ENCODE results near the gene IGSF21. TPM values are rescaled to one million over a fixed set of nuclear protein-coding genes. Genes with fewer than 3 reads are reported as not detected.

The IGSF21 gene
- total and polyA plus RNA-seq, 2 donors (not counting 3 experiments of a cell fraction or from before 2014, with no cell fraction given), result not detected

DNA sequence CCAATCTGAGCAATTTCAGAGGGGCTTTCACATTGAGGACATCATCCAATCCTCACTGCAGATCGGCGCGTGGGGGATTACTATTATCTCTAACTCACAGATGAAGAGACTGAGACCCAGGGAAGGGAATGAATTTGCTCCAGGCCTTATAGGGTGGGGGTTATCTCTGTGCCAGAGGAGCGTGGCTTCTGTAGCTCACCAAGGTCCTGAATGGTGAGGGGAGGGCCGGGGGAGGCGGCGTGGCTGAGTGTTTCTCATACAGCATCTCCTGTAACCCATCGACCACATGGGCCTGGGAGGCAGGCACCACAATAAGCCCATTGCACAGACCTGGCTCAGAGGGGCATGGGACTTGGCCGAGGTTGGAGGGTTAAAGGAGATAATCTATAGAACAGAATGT, 230.2 kb downstream of the IGSF21 start:
- Histone ChIP-seq H3K4me2 (ENCODE audit: insufficient read depth, low read length) (no peak overlapping the region), H3K9me3 (replicated peaks; ENCODE audit: control insufficient read depth, insufficient read depth, low read length) (no peaks in the 10 kb centered on the region), H3K36me3 (ENCODE audit: control insufficient read depth in 2 of 2, extremely low read depth in 1 of 2, insufficient read depth in 2 of 2, low read length in 2 of 2) (no peaks in the 10 kb centered on the region), H4K20me1 (replicated peaks; ENCODE audit: control insufficient read depth, extremely low read depth, insufficient read depth, low read length) (no peaks in the 10 kb centered on the region), H3K4me1 (ENCODE audit: control insufficient read depth, extremely low read depth, insufficient read depth, low read length) (no peaks in the 10 kb centered on the region), H3K79me2 (ENCODE audit: control insufficient read depth, insufficient read depth, low read length) (no peaks in the 10 kb centered on the region), H3K9ac (replicated peaks; ENCODE audit: extremely low read depth, insufficient read depth, low read length) (no peak overlapping the region), H3K27ac (ENCODE audit: insufficient read depth, low read depth, low read length) (no peak overlapping the region), H3K9me1 (replicated peaks; ENCODE audit: control insufficient read depth, extremely low read depth, insufficient read depth, low read length) (no peaks in the 10 kb centered on the region), H3K4me3 (replicated peaks in 1 of 3; ENCODE audit: insufficient read depth in 1 of 3, low read depth in 1 of 3, low read length in 3 of 3) (no peak overlapping the region), H2AFZ (ENCODE audit: low read depth, low read length) (no peak overlapping the region), H3K27me3 (ENCODE audit: control insufficient read depth in 2 of 2, insufficient read depth in 2 of 2, low read length in 2 of 2) (no peaks in the 10 kb centered on the region)
- no peak for FAIRE-seq
- no peak for TF ChIP-seq JUN (IDR thresholded peaks at IDR 0.05; ENCODE audit: borderline replicate concordance, insufficient read depth, insufficient read length, low read depth)
- TF ChIP-seq POLR2AphosphoS5 (IDR thresholded peaks at IDR 0.05; ENCODE audit: insufficient read depth, low read depth, low read length), result no peak
- no peak for TF ChIP-seq MYC (IDR thresholded peaks at IDR 0.05; ENCODE audit: low read depth, low read length)
- no peak for TF ChIP-seq POLR2A (IDR thresholded peaks at IDR 0.05; ENCODE audit: low read depth, low read length)
- TF ChIP-seq, protein P1, sequence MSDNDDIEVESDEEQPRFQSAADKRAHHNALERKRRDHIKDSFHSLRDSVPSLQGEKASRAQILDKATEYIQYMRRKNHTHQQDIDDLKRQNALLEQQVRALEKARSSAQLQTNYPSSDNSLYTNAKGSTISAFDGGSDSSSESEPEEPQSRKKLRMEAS (IDR thresholded peaks at IDR 0.05; ENCODE audit: insufficient read depth, insufficient read length), result no peak
- TF ChIP-seq, protein P2, sequence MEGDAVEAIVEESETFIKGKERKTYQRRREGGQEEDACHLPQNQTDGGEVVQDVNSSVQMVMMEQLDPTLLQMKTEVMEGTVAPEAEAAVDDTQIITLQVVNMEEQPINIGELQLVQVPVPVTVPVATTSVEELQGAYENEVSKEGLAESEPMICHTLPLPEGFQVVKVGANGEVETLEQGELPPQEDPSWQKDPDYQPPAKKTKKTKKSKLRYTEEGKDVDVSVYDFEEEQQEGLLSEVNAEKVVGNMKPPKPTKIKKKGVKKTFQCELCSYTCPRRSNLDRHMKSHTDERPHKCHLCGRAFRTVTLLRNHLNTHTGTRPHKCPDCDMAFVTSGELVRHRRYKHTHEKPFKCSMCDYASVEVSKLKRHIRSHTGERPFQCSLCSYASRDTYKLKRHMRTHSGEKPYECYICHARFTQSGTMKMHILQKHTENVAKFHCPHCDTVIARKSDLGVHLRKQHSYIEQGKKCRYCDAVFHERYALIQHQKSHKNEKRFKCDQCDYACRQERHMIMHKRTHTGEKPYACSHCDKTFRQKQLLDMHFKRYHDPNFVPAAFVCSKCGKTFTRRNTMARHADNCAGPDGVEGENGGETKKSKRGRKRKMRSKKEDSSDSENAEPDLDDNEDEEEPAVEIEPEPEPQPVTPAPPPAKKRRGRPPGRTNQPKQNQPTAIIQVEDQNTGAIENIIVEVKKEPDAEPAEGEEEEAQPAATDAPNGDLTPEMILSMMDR (IDR thresholded peaks at IDR 0.05; ENCODE audit: extremely low read depth in 1 of 2, insufficient read depth in 1 of 2, low read depth in 1 of 2, low read length in 2 of 2), result no peak
- no peak for TF ChIP-seq EZH2 (IDR thresholded peaks at IDR 0.05; ENCODE audit: borderline replicate concordance, low read depth, low read length, severe bottlenecking)
- TF ChIP-seq FOS (IDR thresholded peaks at IDR 0.05; ENCODE audit: borderline replicate concordance, insufficient read depth, low read length), result no peak
- no peak for TF ChIP-seq GATA2 (IDR thresholded peaks at IDR 0.05; ENCODE audit: insufficient read depth, insufficient read length, low read depth, low read length)
- intact Hi-C loops (cut with micrococcal nuclease) (no loop called here), dilution Hi-C loops (cut with MboI; ENCODE audit: extremely low pct_ligation_motif_present, low sequenced_read_pairs) (no loop called here)
- CTCF ChIA-PET, result no interaction called here
- no peak for DNase-seq (ENCODE audit: low read depth, low spot score)
- BruUV-seq (replicated peaks), result no TSS peak
- POLR2A ChIA-PET, result no interaction called here
